Non-pigmented ciliary epithelial cell (primary cell): ENCODE measurements around the gene DLG2.

ENCODE experiments used
- DNase-seq: peaks from one replicate; pipeline ENCODE4 v3.0.0-alpha.2; 2010; ENCODE audit warnings: low read depth

The DLG2 gene

DNA sequence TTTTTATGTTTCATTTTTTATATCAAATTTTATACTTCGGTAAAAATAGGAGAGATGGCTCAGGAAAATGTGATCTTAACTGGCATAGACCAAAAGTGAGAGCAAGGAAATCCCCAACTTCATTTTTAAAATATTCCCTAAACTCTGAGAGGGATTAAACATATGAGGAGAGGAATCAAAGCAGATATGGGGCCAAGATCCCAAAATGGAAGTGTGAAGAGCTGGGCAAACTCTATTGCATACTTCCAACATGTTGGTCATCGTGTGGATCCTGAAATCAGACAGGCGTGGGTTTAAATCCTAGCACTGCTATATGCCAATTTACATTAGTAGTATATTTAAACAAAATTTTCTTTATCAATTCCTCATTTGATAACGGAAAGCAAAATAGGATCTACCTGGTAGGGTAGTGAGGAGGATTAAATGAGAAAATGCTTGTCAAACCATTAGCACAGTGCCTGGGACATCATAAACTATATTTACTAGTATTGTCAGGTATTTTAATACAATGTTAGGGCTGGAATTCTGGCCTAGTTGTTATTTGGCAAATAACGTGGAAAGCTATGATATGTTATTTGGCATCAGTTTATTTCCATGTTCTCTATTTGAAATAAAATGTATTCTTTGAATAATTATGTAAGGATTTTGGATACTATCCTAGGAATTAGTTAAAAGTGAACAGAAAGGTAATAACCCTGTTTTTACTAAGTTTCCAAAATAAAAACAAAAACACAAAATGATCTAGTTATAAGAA lies 1948.1 kb downstream of the DLG2 start:
- no peak for DNase-seq

DNA sequence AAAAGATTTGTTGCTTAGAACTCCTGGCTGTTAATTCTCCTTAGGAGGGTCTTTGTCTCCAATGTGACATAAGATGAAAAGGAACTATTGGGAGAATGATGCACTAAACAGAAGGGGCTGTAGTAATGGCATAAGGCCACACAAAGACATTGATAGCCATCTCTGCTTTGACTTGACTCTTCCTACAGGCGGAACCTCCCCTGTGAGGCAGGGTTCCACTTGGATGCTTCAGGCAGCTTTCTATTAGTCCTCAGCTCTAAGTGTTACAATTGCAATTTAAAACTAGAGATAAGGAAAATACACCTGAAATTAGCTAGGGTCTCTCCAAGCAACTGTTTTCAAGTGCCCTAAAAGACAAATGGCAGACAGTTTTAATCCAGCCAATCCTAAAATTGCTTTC lies 1949.4 kb downstream of the DLG2 start:
- no peak for DNase-seq

DNA sequence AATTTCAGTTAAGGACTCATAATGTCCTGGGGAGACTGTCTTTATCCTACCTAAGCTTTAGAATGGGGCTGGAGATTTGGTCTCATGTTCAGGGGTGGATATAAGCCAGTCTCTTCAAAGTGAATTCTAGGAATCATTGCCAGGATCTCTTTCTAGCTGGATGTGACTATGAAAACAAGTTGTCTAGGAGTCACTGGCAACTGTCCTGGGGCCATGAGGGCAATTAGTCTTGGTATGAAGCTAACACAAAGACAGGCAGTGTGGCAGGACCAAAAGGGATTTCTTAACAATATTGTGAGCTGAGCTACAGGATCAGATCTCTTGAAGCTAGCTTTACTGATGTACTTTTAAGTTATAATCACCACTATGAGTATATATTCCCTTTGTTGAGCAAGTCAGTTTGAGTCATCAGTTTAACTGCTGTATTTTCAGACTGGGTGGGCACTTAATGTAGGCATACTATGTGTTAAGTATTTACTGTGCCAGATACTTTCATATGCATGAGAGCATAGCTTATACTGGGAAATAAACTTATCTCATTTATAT lies 1951.0 kb downstream of the DLG2 start:
- no peak for DNase-seq

DNA sequence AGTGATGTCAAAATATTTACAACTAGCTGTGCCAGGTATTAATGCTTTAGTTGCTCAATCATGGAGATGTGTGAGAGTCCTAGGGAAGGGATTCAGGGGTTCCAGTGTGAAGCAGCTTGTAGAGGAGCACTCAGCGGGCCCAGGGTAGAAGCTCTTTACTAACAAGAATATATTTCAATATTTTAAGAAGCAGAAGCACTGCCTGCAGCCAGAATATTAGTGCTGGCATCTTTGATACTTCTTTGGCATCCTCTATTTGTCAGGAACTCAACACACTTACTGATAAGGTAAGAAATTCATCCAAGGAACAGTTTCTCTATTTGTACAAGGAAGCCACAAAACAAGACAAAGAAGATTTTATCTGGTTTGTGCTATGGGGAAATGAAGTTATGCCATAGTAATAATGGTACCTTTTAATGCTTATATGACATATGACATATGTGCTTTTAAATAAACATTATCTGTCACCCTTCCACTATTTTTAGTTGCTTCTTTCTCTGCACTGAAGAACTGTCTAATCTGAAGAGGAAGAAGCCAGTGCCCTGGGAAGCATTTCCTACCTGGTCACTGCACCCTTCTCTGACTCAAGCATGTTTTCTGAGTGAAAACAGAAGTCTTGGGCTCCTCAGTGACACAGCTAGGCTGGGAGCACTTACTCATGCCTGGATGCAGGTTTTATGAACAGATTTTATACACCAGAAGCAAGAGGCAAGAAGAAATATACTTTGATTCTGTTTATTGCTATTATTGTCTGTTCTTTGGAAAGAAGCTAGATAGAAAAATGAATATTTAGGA lies 1952.8 kb downstream of the DLG2 start:
- no peak for DNase-seq

GRCh38 chr11:83671289-83671688 lies 1955.9 kb downstream of the DLG2 start:
- no peak for DNase-seq

DNA sequence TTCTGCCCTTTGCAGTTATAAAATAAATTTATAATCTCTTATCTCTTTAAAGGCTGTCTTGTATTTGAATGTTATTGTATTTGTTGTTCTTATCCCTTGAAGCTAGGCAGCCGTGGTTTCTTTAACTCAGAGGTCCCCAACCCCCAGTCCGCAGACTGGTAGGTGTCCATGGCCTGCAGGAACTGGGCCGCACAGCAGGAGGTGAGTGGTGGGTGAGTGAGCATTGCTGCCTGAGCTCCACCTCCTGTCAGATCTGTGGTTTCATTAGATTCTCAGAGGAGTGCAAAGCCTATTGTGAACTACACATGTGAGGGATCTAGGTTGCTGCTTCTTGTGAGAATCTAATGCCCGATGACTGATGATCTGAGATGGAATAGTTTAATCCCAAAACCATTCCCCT lies 1961.0 kb downstream of the DLG2 start:
- peak; percentile 56 for DNase-seq

DNA sequence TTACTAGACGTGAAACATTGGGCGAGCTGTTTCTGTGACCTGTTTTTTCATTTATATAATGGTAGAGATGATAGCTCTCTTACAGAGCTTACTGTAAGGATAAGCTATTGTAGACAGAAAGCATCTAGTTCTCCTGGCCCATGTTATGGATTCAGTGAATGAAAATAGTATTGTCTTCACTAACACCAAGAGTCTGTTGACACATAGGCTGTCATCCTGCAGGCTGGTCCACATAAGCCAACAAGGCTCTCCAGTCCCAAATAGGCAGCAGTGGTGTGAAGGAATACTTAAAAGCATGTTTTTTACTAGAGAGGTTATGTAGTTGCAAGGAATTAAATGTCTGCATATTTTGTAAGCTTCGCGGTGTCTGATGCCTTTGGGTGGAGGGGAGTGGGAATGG lies 1963.2 kb downstream of the DLG2 start:
- DNase-seq: no peak

GRCh38 chr11:83663446-83663845 lies 1963.7 kb downstream of the DLG2 start:
- no peak for DNase-seq

- no peak for DNase-seq
These were observed 1964.7 kb downstream of the DLG2 start for GRCh38 chr11:83662494-83662893.

- no peak for DNase-seq
These were observed 1965.4 kb downstream of the DLG2 start for GRCh38 chr11:83661491-83662350.

DNA sequence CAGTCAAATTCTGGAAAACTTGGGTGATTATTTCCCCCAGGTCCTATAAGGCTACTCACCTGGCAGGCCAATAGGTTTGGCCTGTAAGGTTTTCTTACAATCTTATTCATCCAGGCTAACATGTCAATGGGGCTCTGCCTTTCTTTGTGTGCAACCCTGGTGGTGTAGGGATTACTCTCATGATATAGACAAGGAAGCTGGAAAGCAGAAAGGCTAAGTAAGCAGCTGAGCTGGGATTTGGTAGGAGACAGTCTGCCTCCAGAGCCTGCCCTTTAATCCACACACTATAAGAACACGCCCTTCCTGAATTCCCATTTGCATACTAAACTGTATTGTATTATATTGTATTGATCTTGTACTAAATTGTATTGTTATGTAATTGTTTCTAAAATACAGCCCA lies 1967.7 kb downstream of the DLG2 start:
- no peak for DNase-seq

DNA sequence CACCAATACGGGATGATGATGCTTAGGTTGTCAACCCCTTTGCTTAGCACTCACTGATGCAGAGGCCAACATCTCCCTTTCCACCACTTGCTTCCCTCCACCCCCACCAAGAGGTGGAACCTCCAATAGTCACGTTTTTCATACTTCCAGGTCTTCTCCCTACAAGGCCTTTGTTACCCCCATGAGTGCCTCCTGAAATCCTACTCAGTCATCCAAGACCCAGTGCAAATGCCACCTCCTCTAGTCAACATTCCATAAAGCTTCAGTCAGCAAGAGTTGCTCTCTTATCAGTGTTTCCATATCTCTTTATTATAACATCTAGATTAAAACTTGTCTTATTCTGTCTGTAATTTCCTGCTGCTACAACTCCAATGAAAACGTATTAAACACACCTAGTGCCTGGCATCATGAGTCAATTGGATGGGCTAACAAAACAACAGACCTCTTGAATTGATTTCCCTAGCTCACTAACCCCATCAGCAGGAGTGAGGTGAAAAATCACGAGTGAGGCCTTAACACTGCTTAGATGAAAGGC lies 1970.3 kb downstream of the DLG2 start:
- DNase-seq: no peak

DNA sequence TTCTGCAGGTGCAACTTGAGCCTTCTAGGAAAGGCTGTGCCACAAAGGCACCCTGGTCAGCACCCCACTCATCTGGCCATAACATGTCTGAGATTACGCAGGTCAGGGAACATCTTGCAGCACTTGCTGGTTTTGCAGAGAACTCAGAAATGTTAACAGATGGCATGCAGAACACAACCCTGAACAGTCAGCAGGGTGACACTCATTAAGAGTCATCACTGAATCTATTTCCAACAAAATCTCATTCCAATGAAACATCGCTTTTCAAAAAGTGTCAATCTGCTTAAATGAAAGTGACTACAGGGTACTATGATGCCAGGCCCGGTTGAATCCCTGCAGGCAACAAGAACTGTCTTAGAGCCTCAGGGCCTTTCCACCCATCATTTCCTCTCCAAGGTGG lies 1971.2 kb downstream of the DLG2 start:
- DNase-seq: no peak

- no peak for DNase-seq
These were observed 1977.7 kb downstream of the DLG2 start for GRCh38 chr11:83649528-83649855.

DNA sequence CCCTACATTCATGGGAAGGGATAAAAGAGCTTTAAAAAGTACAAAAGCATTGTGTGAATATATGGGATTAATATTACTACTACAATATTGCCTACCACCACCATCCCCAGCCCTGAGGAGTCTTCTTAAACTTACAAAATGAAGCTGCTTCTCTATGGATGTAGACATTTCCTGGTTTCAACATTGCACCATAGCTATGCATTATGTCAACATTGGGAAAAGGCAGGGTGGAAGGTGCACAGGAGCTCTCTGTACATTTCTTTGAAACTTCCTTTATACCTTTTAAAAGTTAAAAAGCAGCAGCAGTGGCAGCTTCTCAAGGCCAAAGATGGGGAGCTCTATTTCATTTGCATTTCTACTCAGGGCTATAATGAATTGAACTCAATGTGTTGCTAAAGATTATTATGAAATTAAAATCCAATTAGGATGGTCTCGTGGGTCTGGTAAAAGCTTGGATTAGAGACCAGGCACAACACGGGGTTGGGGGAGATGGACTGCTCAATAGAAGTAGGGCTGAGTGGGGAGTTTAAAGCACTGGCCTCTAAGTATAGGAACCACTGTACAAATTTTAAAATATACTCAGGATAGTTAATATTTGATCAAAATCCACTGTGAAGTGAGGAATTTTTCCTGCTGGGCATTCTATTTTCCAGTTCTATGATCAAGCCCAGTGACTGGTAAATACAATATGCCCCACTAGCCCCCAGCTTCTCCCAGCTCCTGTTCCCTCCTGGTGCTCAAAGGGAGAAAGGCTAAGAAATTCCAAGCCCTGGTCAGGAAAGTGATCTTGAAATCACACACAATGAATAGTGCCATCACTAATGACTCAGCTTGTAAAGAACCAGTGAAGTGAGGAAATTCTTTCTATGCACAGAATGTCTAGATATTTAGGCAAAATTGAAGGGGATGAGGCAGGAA lies 1978.3 kb downstream of the DLG2 start:
- DNase-seq: no peak

DNA sequence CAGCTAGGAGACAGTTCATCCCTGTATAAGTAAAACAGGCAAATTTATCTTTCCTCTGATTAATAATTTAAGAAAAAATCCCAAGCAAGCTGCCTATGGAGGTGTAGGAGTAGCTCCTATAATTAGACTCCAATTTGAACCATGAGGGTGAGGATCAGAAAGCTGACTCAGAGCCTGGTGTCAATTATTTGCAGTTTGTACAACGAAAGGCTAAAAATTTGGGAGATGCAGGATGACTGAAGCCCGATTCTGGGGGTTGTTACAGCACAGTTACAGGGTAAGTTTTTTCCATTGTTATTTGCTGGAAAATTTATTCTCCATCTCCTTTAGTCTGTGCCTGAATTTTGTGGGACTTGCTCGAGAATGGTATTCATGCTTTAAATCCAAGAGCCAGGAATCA lies 1981.6 kb downstream of the DLG2 start:
- DNase-seq: no peak

DNA sequence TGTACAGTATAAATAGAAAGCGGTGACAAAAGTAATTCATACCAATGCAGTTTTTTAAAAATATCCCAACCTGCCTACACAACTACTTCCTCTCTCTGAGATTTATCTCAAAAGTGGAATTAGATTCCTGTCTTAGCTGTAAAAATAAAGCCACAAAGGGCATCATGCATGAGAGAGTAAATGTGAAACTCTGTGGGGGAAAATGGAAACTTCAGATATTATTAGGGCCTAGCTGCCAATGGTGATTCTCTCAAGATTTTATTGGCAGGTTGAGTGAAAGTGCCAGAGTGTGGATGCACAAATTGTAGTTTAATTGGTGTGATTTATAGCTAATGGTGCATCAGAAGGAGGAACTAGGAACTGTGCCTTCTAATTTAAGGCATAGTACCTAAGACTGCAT lies 1984.0 kb downstream of the DLG2 start:
- no peak for DNase-seq

DNA sequence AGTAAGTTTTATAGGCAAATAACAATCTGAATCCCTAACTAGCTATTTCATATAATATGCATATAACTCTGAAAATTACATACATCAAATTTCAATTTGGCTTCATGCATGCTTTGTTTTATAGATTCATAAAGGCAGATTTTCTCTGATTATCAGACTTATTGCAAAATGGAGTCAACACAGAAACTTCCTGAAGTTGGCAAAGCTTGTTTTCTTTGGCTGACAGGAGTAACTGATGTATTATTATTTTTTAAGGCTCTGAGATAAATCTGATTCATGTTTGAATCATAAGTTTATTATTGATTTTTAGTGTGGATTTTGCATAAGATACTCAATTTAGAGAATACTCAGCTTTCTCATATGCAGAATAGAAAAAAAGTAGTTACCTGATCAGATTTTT lies 1984.6 kb downstream of the DLG2 start:
- DNase-seq: no peak

DNA sequence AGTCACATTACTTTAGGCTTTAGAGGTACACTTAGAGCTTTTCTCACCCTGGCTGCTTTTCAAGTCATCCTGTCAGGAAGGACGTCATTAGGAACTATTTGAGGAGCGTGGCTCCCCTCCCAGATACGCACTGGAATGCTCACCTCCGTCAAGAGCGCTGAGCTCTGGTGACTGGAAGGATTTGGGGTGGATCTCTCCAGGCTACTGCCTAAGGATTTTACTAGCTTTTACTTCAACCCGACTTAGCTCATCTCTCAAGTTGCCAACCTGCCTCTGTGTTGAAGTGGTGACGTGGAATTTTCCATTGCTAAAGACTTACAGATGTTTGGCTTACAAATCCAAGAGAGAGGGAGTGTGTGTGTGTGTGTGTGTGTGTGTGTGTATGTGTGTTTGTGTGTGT lies 1985.6 kb downstream of the DLG2 start:
- no peak for DNase-seq

DNA sequence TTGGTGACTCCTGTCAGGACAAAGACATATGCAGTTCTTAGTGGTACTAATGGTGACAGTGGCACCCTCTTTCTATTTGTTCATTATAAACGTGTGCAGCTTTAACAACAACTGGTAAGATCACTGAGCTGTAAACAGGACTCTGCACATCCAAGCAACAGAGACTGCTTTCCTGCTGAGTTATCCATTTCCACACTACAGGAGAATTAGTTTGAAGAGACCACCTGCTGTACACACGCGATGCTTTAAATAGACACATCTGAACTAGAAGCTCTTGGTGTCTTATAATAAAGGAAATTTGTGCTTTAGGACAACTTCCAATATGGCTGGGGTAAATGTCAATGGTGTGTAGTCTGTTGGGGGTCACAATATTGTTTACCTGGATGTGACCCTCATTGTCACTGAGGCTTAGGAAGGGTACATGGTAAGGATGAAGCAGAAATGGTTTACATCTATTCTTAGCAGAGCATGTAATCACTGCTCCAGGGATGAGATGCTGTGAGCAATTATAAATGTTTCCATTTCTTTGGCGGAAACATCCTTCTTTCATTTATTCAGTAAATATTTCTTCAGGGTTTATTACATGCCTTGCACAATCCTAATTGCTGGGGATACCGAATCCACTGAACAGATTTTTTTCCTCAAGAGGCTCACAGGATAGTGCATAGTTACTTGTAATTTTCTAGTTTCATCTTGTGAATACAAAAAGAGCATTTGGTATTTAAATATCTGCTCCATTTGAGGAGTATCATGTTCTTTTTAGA lies 1987.0 kb downstream of the DLG2 start:
- no peak for DNase-seq
